HepG2 (cell line): Measurements from ENCODE around the gene SSC4D. TPM values are rescaled to one million over a fixed set of nuclear protein-coding genes. Genes with fewer than 3 reads are reported as not detected.

Experiments used
- DMAP1 ChIP-seq: IDR thresholded peaks from 2 replicates; pipeline ENCODE4 v1.6.1; 2016
- ETS1 ChIP-seq: sonication (generic); formaldehyde crosslinking; IDR thresholded peaks from 2 replicates; pipeline ENCODE4 v1.4.0; 2020; ENCODE audit warnings: missing genetic modification reagents
- FOXA1 ChIP-seq, 2 experiments: fragments of 450-650 bp in 1 of 2; sonication (generic) in 1 of 2; formaldehyde crosslinking in 1 of 2; IDR thresholded peaks; 2 replicates each; pipeline versions ENCODE4 v1.4.0 to v1.6.1; 2016 to 2020; ENCODE audit warnings: missing genetic modification reagents in 1 of 2
- IKZF4 ChIP-seq: sonication (generic); formaldehyde crosslinking; IDR thresholded peaks from 2 replicates; pipeline ENCODE4 v1.5.1; 2020; ENCODE audit warnings: borderline replicate concordance, mild to moderate bottlenecking, low read depth, missing genetic modification reagents; ENCODE audit errors: not compliant biosample characterization
- RARA ChIP-seq: IDR thresholded peaks from 2 replicates; pipeline ENCODE4 v1.6.1; 2016; ENCODE audit warnings: missing genetic modification reagents, missing compliant biosample characterization
- REST ChIP-seq, 2 experiments: IDR thresholded peaks; 2 replicates each; pipeline ENCODE4 v1.6.1; 2011 to 2012; ENCODE audit warnings: low read length in 2 of 2, borderline replicate concordance in 1 of 2, low read depth in 1 of 2, mild to moderate bottlenecking in 1 of 2, moderate library complexity in 1 of 2
- SAFB2 ChIP-seq: sonication (generic); formaldehyde crosslinking; IDR thresholded peaks from 2 replicates; pipeline ENCODE4 v1.5.1; 2020; ENCODE audit warnings: missing genetic modification reagents, low read depth, mild to moderate bottlenecking, borderline replicate concordance
- SCMH1 ChIP-seq: sonication (generic); formaldehyde crosslinking; IDR thresholded peaks from 2 replicates; pipeline ENCODE4 v1.9.0; 2021; ENCODE audit warnings: missing genetic modification reagents, mild to moderate bottlenecking, borderline replicate concordance
- SKI ChIP-seq: fragments of 450-650 bp; IDR thresholded peaks from one replicate; pipeline ENCODE4 v1.6.1; 2018; ENCODE audit warnings: mild to moderate bottlenecking; ENCODE audit not compliant: partially characterized antibody
- SMARCC2 ChIP-seq: fragments of 450-650 bp; IDR thresholded peaks from 2 replicates; pipeline ENCODE4 v1.6.1; 2017; ENCODE audit warnings: antibody characterized with exemption, mild to moderate bottlenecking
- SMARCE1 ChIP-seq: fragments of 450-650 bp; IDR thresholded peaks from 2 replicates; pipeline ENCODE4 v1.6.1; 2017; ENCODE audit warnings: borderline replicate concordance
- TRIM24 ChIP-seq: sonication (generic); formaldehyde crosslinking; IDR thresholded peaks from 2 replicates; pipeline ENCODE4 v1.8.0; 2022; ENCODE audit warnings: mild to moderate bottlenecking, missing genetic modification reagents
- ZBTB33 ChIP-seq: sonication (generic); formaldehyde crosslinking; IDR thresholded peaks from 2 replicates; pipeline ENCODE4 v1.4.0; 2020; ENCODE audit warnings: missing genetic modification reagents
- ZNF136 ChIP-seq: sonication (generic); formaldehyde crosslinking; IDR thresholded peaks from 2 replicates; pipeline ENCODE4 v1.8.1; 2022; ENCODE audit warnings: low read depth, mild to moderate bottlenecking, moderate library complexity, missing genetic modification reagents
- ZNF574 ChIP-seq: sonication (generic); formaldehyde crosslinking; IDR thresholded peaks from 2 replicates; pipeline ENCODE4 v1.4.0; 2020; ENCODE audit warnings: missing genetic modification reagents
- ZNF703 ChIP-seq: sonication (generic); formaldehyde crosslinking; IDR thresholded peaks from 2 replicates; pipeline ENCODE4 v1.5.1; 2020; ENCODE audit warnings: missing genetic modification reagents, mild to moderate bottlenecking, moderate library complexity, borderline replicate concordance
- polyA plus RNA-seq, 8 experiments: library from polyadenylated mRNA; depleted of rRNA in 3 of 8; stranded (reverse) in 7 of 8; unstranded in 1 of 8; fragments of >200 nt; fragmentation: Illumina TruSeq in 4 of 8; extraction: Trizol in 4 of 8; gene quantifications; 2 replicates each; pipeline versions ENCODE4 v1.2.1 to v1.2.3, GENCODE V29; 2011 to 2016; ENCODE audit warnings: low read depth in 4 of 8, missing spikeins in 1 of 8, mixed read lengths in 1 of 8; ENCODE audit not compliant: insufficient read depth in 1 of 8
- total RNA-seq, 5 experiments: library from RNA; depleted of rRNA; stranded (reverse); fragments of >200 nt; fragmentation: Illumina TruSeq; extraction: Trizol; gene quantifications; 2 replicates each; pipeline ENCODE4 v1.2.3, GENCODE V29; 2016; ENCODE audit warnings: low read depth in 1 of 5
- TF ChIP-seq, protein P1 (sequence below): sonication (generic); formaldehyde crosslinking; IDR thresholded peaks from 2 replicates; pipeline ENCODE4 v1.5.0; 2020; ENCODE audit warnings: missing genetic modification reagents

Gene SSC4D
- total and polyA plus RNA-seq, 2 of the 13 experiments (the other 11 are each of a cell fraction or from before 2014, with no cell fraction given) = 33.3 to 63.8 TPM

GRCh38 chr7:76393116-76394031, 16.1 kb downstream of the SSC4D start (continued):
- TF ChIP-seq ETS1 (CRISPR knock-in tag) = no peak
- peak; percentile 67 for TF ChIP-seq ZNF574
- TF ChIP-seq, protein P1, sequence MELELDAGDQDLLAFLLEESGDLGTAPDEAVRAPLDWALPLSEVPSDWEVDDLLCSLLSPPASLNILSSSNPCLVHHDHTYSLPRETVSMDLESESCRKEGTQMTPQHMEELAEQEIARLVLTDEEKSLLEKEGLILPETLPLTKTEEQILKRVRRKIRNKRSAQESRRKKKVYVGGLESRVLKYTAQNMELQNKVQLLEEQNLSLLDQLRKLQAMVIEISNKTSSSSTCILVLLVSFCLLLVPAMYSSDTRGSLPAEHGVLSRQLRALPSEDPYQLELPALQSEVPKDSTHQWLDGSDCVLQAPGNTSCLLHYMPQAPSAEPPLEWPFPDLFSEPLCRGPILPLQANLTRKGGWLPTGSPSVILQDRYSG = no peak; the same call in 1 of the 2 replicates
- no peak for TF ChIP-seq FOXA1 (IDR thresholded peaks at IDR 0.05)
- no peak for TF ChIP-seq FOXA1 (CRISPR knock-in tag; IDR thresholded peaks at IDR 0.05)
- TF ChIP-seq SMARCE1 = no peak
- no peak for TF ChIP-seq REST (IDR thresholded peaks at IDR 0.05; ENCODE audit: borderline replicate concordance in 1 of 2, low read depth in 1 of 2, low read length in 2 of 2)
- TF ChIP-seq SKI = peak; percentile 4
- peak; percentile 88; the same call in 1 of the 2 replicates for TF ChIP-seq ZNF703 (CRISPR knock-in tag)
- peak; percentile 86 for TF ChIP-seq SAFB2 (CRISPR knock-in tag)
- no peak; the same call in 1 of the 2 replicates for TF ChIP-seq ZBTB33 (CRISPR knock-in tag)
- no peak for TF ChIP-seq SCMH1 (CRISPR knock-in tag)
- TF ChIP-seq DMAP1 (CRISPR knock-in tag) = peak; percentile 84
- no peak for TF ChIP-seq ZNF136 (CRISPR knock-in tag)
- TF ChIP-seq IKZF4 = peak; percentile 95
- no peak for TF ChIP-seq TRIM24
- no peak for TF ChIP-seq RARA (CRISPR knock-in tag)
- no peak for TF ChIP-seq SMARCC2
